ENCODE data around the gene MFN1. TPM values are rescaled to one million over a fixed set of nuclear protein-coding genes. Genes with fewer than 3 reads are reported as not detected.

The MFN1 gene
- polyA plus RNA-seq, 12 donors = 32.1 to 69.0 (median 53.8) TPM; not detected in 1

DNA sequence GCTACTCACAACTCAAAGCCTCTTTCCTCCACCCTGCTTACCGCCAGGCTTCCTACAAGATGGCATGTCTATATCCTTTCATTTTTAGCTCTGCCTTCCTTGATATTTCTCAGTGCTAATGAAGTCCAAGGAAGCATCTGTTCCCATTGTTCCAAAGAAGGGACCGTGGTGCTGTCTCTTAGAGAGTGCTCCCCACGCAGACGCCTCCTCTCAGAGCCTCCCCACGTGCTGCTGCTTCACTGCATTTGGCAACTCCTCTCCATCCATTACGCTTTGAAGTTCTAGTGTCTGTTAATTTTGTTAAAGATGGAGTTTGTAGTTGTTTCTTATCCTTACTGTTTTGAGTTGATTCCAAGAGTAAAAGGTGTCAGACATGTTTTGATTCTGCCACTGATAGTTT lies 77.6 kb downstream of the MFN1 start:
- no peak for DNase-seq

- no peak for DNase-seq
Measured at GRCh38 chr3:179428876-179429548, 81.5 kb downstream of the MFN1 start.

GRCh38 chr3:179430277-179430870 lies 82.9 kb downstream of the MFN1 start:
- DNase-seq = no peak

GRCh38 chr3:179432021-179432420 lies 84.5 kb downstream of the MFN1 start:
- DNase-seq = peak; percentile 17

DNA sequence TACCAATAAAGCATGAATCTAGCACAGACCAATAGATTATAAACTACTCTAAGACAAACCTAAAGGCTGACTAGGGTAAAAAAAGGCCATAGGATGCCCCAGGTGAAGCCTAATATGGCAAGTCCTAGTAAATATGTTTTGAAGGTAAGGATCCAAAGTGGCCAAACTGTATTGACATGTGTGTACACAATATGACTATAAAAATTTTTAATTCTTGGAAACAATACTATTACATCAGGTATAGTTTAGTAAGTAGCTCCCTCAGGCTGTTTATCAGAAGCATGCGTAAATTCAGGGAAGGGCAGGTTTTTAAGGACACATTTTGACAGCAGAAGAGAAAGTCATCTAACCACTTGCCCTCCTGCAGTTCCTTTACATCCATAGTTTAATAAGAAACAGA lies 84.9 kb downstream of the MFN1 start:
- no peak for DNase-seq

GRCh38 chr3:179436517-179436916 lies 89.0 kb downstream of the MFN1 start:
- no peak for DNase-seq

- no peak for DNase-seq
Measured at GRCh38 chr3:179438841-179439240, 91.3 kb downstream of the MFN1 start.

Other genes with a start within 250 kb of the MFN1 start
- 10 to 100 TPM in 11 of 12 donors, not detected in 1; 21.7 to 29.5 (median 25.6) TPM for gene PIK3CA, start 199.4 kb upstream of the MFN1 start, polyA plus RNA-seq (ENCODE audit: insufficient read length in 12 of 12)
- gene KCNMB3, start 96.6 kb upstream of the MFN1 start, polyA plus RNA-seq (ENCODE audit: insufficient read length in 12 of 12) = 1 to 10 TPM in 10 of 12 donors, not detected in 2; 2.5 to 7.3 (median 4.3) TPM
- gene ZNF639, start 24.7 kb upstream of the MFN1 start, polyA plus RNA-seq (ENCODE audit: insufficient read length in 12 of 12) = 10 to 100 TPM in 11 of 12 donors, not detected in 1; 19.6 to 52.1 (median 43.0) TPM
- gene GNB4, start 103.8 kb downstream of the MFN1 start, polyA plus RNA-seq (ENCODE audit: insufficient read length in 12 of 12) = 10 to 100 TPM in 11 of 12 donors, not detected in 1; 22.1 to 53.0 (median 37.9) TPM
- gene ACTL6A, start 215.2 kb downstream of the MFN1 start, polyA plus RNA-seq (ENCODE audit: insufficient read length in 12 of 12) = 10 to 100 TPM in 11 of 12 donors, not detected in 1; 33.7 to 56.4 (median 47.4) TPM